ENCODE data around the gene COTL1.

The COTL1 gene

DNA sequence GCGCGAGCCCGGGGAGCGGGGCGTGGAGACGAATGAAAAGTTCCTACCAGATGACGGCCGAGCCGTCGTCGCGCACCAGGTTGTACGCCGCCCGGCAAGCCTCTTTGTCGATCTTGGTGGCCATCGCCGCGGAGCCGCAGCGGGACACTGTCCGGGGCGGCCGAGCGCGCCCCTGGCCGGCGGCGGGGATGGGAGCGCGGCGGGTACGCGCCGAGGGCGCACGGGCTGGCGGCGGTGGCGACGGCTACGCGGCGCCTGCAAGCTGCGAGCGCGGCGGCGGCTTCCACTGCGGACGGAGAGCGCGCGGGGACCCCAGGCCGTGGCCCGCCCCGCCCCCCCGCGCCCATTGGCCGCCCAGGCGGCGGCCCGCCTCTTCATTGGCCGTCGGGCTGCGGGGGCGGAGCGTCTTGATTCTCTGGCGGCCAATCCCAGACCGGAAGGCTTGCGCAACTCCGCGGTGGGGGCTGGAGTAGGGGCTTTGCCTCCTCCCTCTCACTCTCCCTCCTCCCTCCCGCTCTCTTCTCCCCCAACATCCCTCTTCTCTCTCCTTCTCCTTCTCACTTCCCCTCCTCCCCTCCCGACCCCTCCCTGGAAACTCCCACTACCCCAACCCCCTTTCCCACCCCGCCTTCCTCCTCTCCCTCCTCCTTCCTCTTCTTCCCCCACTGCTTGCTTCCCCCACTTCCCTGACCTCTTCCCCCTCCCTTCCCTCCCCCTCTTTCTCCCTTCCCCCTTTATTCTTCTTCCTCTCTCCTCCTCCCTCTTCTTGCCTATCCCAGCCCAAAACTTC lies at the start of gene COTL1:
TSS of gene COTL1 (minus strand) at position 288 of the 790 bp plus-strand sequence. CDS start at position 124, 164 bp downstream.
- no peak for FAIRE-seq
- DNase-seq (ENCODE audit: low spot score): peak; percentile 92

- FAIRE-seq (no peak), DNase-seq (ENCODE audit: low spot score) (no peak)
Observed at GRCh38 chr16:84665843-84666242, 48.0 kb upstream of the COTL1 start.

- FAIRE-seq (no peak), DNase-seq (ENCODE audit: low spot score) (no peak)
Observed at GRCh38 chr16:84665359-84665758, 47.5 kb upstream of the COTL1 start.

- no peak for FAIRE-seq
- DNase-seq (ENCODE audit: low spot score): no peak
Observed at GRCh38 chr16:84663433-84664101, 45.7 kb upstream of the COTL1 start.

DNA sequence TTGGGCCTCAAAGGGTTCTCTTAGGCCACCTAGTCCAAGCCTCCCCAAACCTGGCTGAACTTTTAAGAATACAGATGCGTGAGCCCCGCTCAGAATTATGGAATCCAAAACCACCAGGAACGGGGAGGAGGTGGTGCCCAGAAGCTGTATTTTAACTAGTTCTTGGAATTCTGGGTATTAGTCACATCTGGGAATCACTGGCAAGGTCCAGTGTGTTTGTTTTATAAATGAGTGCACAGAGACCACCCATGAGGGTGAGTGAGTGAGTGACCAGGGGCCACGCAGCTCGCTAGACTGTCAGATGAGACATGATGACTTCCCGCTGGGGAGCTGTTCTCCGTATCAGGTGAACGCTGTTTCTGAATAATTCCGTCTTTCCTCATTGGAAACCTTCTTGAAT lies 44.6 kb upstream of the COTL1 start:
- no peak for FAIRE-seq
- DNase-seq (ENCODE audit: low spot score): no peak

GRCh38 chr16:84661418-84662060 lies 43.7 kb upstream of the COTL1 start:
- FAIRE-seq: no peak

GRCh38 chr16:84660973-84661372 lies 43.1 kb upstream of the COTL1 start:
- DNase-seq (ENCODE audit: low spot score) (no peak), FAIRE-seq (no peak)

More at GRCh38 chr16:84661418-84662060, 43.7 kb upstream of the COTL1 start:
- no peak for DNase-seq (ENCODE audit: low spot score)

DNA sequence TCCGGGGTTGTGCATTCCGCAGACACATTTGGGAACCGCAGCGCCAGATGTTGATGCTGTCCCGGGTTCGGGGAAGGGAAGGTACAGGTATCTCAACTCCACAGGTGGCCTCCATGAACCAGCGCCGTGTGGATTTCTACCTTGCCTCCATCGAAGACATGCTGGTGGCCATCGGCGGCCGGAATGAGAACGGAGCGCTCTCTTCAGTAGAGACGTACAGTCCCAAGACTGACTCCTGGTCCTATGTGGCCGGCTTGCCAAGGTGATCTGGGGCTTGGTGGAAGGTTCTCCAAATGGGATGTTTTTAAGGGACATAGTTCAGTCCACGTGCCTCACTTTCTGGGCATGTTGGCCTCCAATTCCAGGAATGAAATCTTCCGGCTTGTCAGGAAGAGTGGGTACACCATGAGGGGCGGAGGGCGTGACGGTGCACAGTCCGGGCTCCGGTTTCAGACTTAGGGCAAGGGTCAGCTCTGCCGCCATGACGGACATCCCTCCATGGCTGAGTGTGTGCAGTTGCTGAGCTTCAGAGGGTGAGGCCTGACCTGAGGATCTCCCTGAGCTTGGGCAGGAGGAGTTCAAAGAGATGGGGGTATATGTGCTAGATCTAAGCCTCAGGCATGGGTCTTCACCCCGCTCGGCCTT lies 41.9 kb upstream of the COTL1 start:
- FAIRE-seq (no peak), DNase-seq (ENCODE audit: low spot score) (no peak)

GRCh38 chr16:84658690-84659089 lies 40.8 kb upstream of the COTL1 start:
- no peak for FAIRE-seq

DNA sequence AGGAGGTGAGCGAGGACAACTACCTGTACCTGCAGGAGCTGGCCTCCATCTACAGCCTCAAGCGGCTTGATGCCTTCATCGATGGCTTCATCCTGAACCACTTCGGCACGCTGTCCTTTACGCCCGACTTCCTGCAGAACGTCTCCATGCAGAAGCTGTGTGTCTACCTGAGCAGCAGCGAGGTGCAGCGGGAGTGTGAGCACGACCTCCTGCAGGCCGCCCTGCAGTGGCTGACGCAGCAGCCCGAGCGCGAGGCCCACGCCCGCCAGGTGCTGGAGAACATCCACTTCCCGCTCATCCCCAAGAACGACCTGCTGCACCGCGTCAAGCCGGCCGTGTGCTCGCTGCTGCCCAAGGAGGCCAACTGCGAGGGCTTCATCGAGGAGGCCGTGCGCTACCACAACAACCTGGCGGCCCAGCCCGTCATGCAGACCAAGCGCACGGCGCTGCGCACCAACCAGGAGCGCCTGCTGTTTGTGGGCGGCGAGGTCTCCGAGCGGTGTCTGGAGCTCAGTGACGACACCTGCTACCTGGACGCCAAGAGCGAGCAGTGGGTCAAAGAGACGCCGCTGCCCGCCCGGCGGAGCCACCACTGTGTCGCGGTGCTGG lies 39.5 kb upstream of the COTL1 start:
- DNase-seq (ENCODE audit: low spot score) (no peak), FAIRE-seq (no peak)

More at GRCh38 chr16:84658690-84659089, 40.8 kb upstream of the COTL1 start:
- DNase-seq (ENCODE audit: low spot score): no peak

GRCh38 chr16:84656649-84657048 lies 38.8 kb upstream of the COTL1 start:
- FAIRE-seq (no peak), DNase-seq (ENCODE audit: low spot score) (no peak)

DNA sequence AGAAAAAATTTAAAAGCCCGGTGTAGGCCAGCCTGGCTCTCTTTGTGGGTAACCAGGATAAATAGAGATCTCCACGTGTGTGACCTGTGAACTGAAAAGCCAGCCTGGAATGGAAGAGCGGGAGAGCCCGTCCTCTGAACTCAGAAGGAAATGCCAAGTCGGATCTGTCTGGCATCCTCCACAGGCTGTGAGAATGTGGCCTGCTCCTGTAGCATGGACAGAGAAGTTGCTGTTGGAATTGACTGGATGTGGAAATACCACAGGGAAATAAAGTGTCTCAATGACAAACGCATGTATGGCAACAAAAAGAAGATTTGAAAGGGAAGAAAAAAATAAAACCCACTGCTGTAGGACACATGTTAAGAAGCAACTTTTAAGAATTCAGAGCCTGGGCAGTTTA lies 37.1 kb upstream of the COTL1 start:
- DNase-seq (ENCODE audit: low spot score): no peak
- no peak for FAIRE-seq

- FAIRE-seq (no peak), DNase-seq (ENCODE audit: low spot score) (no peak)
Observed at GRCh38 chr16:84654238-84654637, 36.4 kb upstream of the COTL1 start.

DNA sequence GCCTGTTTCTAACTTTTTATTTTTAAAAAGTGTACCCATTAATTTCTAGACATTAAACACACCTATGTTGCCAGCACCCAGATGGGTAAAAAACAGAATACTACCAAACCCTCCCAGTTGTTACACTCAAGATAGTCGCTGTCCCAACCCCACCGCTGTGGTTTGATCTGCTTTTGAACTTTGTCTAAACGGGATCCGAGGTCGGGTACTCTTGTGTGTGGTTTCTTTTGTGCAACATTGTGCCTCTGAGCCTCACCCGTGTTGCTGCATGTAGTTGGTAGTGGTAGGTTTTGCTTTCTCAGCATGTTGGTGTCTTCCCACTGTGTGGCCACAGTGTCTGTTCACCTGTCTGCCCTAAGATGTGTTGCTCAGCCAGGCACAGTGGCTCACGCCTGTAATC lies 34.7 kb upstream of the COTL1 start:
- FAIRE-seq (no peak), DNase-seq (ENCODE audit: low spot score) (no peak)

DNA sequence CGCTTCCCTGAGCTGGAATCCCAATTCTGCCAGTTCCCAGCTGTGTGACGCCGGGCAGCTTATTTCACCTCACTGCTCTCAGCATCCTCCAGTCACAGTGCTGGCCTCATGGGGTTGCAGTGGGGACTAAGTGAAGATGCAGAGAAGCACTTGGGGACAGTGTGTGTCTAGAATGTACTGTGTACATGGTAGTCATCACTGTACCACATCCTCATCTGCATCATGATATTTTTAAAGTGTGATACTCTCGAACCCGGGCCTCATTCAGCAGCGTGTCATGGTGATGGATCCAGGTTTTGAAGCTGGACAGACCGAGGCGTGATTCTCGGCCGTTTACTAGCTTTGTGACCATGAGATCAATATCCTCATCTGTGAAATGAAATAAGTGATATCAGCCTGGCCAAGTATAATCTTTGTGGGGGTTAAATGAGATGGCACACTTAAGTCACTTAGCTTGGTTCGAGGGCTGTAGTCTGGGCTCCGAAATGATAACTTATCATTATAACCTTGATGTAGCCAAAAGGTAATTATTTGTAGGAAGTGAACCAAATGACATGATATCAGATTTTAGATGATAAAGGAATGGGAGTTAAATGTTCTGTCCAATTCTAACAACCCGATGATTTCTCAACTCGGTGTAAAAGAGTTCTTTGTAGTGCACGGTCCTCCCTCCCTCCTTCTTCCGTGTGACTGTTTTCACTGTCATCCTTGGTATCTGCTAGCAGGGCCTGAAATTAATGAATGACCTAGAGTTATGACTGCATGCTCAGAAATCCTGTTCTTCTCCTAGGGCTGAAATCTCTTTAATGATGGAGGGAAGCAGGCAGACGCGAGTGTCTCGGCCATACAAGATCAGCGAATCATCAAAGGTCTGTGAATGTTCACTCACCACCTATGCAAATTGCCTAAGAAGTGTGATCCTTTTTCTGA lies 32.4 kb upstream of the COTL1 start:
- peak; percentile 81 for DNase-seq (ENCODE audit: low spot score)
- peak; percentile 92 for FAIRE-seq

- no peak for DNase-seq (ENCODE audit: low spot score)
- FAIRE-seq: no peak
Observed at GRCh38 chr16:84649511-84649861, 31.6 kb upstream of the COTL1 start.

GRCh38 chr16:84648595-84649510 lies 31.0 kb upstream of the COTL1 start:
- DNase-seq (ENCODE audit: low spot score): no peak
- FAIRE-seq: no peak

DNA sequence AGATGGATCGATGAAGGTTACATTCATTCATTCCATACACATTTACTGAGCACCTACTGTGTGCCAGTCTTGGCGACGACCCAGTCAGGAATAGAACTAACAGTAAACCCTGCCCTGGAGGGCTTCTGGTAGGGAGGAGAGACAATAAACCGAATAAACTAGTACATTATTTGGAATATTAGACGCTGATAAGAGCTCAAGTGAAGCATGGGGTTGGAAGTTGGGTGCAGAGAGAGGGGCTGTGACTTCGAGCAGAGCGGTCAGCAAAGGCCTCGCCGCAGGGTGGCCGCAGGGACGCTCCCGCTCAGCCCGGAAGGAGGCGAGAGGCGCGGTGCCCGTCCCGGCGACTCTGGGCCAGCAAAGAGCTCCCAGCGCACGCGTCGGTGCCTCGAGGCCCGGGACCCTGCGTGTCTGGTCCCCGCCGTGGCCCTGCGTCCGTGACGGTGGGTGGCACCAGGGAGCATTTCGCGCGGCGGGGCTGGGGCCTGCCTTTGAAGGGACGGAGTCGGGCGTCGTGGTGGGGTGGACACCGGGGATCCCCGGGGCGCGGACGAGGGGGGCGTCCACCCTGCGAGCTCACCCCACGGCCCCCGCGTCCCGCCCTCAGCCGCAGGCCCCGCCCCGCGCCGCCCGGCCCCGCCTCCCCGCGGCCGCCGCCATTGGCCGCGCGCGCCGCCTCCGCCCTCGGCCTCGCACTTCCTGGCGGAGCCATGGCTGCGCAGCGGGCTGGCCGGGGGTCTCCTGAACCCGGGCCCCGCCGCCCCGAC lies 30.1 kb upstream of the COTL1 start, which contains the start of gene KLHL36:
TSS of gene KLHL36 (plus strand) at position 684 of the 767 bp plus-strand sequence. CDS start 2,357 bp downstream, outside the sequence.
- no peak for DNase-seq (ENCODE audit: low spot score)
- FAIRE-seq: no peak
